Chondrocyte (in vitro differentiated cells): ENCODE measurements around the gene FLNB. TPM values are rescaled to one million over a fixed set of nuclear protein-coding genes. Genes with fewer than 3 reads are reported as not detected.

Source experiments
- DNase-seq: peaks from one replicate; pipeline ENCODE4 v3.0.0; 2021; ENCODE audit warnings: mixed read lengths, low spot score
- H3K27ac Mint-ChIP-seq: one replicate; pipeline ENCODE4 v1.8.0; 2021; ENCODE audit warnings: mild to moderate bottlenecking, moderate library complexity, mixed read lengths; ENCODE audit not compliant: unreplicated experiment
- H3K27me3 Mint-ChIP-seq: 2 replicates; pipeline ENCODE4 v1.8.0; 2021; ENCODE audit warnings: low read depth, mixed read lengths
- H3K36me3 Mint-ChIP-seq: 2 replicates; pipeline ENCODE4 v1.8.0; 2021; ENCODE audit warnings: low read depth, mixed read lengths
- H3K4me1 Mint-ChIP-seq: 2 replicates; pipeline ENCODE4 v1.8.0; 2021; ENCODE audit warnings: low read depth, mild to moderate bottlenecking, mixed read lengths
- H3K4me3 Mint-ChIP-seq: one replicate; pipeline ENCODE4 v1.8.0; 2021; ENCODE audit warnings: mild to moderate bottlenecking, moderate library complexity, mixed read lengths; ENCODE audit not compliant: unreplicated experiment
- H3K9me3 Mint-ChIP-seq: 2 replicates; pipeline ENCODE4 v1.8.0; 2021; ENCODE audit warnings: low read depth, mixed read lengths
- total RNA-seq: library from RNA; stranded (reverse); gene quantifications from 3 replicates; pipeline ENCODE4 v1.2.1, GENCODE V29; 2021
- TF ChIP-seq, protein P1 (sequence below): fragments of 200-600 bp; sonication (generic); IDR thresholded peaks from 2 replicates; pipeline ENCODE4 v1.5.0; 2021; ENCODE audit warnings: antibody characterized with exemption, mild to moderate bottlenecking, moderate library complexity

The FLNB gene
- total RNA-seq, 1 donor from 2014 or later = 70.2 TPM

DNA sequence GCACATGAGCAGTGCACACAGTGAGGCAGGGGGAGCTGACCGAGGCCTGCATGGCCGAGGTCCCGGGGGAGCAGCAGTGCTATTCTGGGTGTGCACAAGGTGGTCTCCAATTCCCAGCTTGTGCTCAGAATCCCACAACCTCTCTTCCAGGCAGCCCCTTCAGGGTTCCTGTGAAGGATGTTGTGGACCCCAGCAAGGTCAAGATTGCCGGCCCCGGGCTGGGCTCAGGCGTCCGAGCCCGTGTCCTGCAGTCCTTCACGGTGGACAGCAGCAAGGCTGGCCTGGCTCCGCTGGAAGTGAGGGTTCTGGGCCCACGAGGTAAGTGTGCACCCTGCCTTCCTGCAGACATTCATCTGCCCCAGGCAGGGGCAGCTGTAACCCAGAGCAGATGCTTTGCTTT lies 122.4 kb downstream of the FLNB start:
- no peak overlapping the region for H3K4me3 Mint-ChIP-seq
- no peak for DNase-seq
- H3K36me3 Mint-ChIP-seq = peaks cover 38% of the 10 kb centered on the region
- no peak overlapping the region for H3K27ac Mint-ChIP-seq
- no peaks in the 10 kb centered on the region for H3K27me3 Mint-ChIP-seq
- H3K4me1 Mint-ChIP-seq = no peaks in the 10 kb centered on the region
- no peaks in the 10 kb centered on the region for H3K9me3 Mint-ChIP-seq
- TF ChIP-seq, protein P1, sequence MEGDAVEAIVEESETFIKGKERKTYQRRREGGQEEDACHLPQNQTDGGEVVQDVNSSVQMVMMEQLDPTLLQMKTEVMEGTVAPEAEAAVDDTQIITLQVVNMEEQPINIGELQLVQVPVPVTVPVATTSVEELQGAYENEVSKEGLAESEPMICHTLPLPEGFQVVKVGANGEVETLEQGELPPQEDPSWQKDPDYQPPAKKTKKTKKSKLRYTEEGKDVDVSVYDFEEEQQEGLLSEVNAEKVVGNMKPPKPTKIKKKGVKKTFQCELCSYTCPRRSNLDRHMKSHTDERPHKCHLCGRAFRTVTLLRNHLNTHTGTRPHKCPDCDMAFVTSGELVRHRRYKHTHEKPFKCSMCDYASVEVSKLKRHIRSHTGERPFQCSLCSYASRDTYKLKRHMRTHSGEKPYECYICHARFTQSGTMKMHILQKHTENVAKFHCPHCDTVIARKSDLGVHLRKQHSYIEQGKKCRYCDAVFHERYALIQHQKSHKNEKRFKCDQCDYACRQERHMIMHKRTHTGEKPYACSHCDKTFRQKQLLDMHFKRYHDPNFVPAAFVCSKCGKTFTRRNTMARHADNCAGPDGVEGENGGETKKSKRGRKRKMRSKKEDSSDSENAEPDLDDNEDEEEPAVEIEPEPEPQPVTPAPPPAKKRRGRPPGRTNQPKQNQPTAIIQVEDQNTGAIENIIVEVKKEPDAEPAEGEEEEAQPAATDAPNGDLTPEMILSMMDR = no peak

DNA sequence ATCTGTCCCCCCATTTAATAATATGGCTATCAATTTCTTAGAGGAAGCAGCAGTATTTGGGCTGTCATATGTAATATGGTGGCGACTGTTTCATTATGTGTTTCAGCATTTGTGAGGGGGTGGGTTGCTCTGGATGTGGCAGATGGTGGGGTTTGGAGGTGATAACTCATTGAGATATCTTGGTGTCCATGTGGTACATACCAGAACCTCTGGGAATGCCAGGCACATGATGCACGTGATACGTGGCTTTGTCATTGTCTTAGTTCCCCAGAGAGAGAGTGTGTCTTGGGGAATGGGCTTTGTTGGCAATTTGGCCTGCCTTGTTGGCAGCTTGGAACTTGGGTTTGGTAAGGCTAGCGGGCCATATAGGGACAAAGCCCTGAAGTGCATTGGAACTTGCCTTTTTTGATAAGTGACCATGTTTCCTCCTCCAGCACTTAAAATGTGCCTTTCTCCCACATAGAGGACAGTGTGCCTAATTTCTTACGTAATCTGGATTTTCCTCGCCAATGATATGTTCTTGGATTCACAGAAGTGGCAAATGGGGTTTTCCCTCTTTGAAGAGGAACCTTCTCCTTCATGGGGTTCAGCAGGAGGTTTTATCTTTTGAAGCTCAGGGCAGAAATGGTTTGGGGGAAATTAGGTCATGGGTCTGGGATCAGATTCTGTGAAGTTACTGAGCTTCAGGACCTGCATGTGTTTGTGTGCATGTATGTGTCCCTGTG lies 123.0 kb downstream of the FLNB start:
- H3K9me3 Mint-ChIP-seq = no peaks in the 10 kb centered on the region
- no peaks in the 10 kb centered on the region for H3K4me1 Mint-ChIP-seq
- H3K4me3 Mint-ChIP-seq = no peak overlapping the region
- H3K27me3 Mint-ChIP-seq = no peaks in the 10 kb centered on the region
- TF ChIP-seq, protein P1 = no peak
- H3K27ac Mint-ChIP-seq = no peak overlapping the region
- DNase-seq = no peak
- H3K36me3 Mint-ChIP-seq = peaks cover 41% of the 10 kb centered on the region

DNA sequence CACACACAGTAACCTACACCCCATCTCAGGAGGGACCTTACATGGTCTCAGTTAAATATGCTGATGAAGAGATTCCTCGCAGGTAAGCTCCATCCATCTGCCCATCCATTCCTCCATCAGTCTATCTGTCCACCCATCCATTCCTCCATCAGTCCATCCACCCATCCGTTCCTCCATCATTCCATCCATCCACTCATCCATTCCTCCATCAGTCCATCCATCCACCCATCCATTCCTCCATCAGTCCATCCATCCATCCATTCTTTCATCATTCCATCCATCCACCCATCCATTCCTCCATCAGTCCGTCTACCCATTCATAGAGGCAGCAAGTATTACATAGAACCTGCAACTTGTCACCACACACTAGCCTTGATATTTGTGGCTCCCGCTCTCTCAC lies 124.6 kb downstream of the FLNB start:
- Mint-ChIP-seq H3K9me3 (peaks cover 3% of the 10 kb centered on the region), H3K4me3 (no peak overlapping the region), H3K27me3 (no peaks in the 10 kb centered on the region), H3K4me1 (no peaks in the 10 kb centered on the region), H3K27ac (no peak overlapping the region), H3K36me3 (peaks cover 41% of the 10 kb centered on the region)
- no peak for DNase-seq
- TF ChIP-seq, protein P1 = no peak

DNA sequence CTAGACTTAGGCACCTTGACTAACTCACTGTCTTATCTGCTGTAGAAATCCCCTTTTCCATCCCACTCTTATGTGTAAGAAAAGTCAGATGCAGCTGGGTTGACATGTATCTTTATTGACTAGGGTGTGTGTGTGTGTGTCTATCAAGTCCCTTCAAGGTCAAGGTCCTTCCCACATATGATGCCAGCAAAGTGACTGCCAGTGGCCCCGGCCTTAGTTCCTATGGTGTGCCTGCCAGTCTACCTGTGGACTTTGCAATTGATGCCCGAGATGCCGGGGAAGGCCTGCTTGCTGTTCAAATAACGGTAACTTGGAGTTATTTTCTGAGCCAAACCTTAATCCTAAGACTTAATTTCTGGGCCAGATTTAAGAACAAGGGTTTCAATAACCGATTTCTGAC lies 126.2 kb downstream of the FLNB start:
- no peak overlapping the region for H3K4me3 Mint-ChIP-seq
- TF ChIP-seq, protein P1 = no peak
- H3K36me3 Mint-ChIP-seq = peaks cover 44% of the 10 kb centered on the region
- no peak overlapping the region for H3K27ac Mint-ChIP-seq
- peaks cover 3% of the 10 kb centered on the region for H3K9me3 Mint-ChIP-seq
- H3K4me1 Mint-ChIP-seq = no peaks in the 10 kb centered on the region
- no peaks in the 10 kb centered on the region for H3K27me3 Mint-ChIP-seq
- no peak for DNase-seq

DNA sequence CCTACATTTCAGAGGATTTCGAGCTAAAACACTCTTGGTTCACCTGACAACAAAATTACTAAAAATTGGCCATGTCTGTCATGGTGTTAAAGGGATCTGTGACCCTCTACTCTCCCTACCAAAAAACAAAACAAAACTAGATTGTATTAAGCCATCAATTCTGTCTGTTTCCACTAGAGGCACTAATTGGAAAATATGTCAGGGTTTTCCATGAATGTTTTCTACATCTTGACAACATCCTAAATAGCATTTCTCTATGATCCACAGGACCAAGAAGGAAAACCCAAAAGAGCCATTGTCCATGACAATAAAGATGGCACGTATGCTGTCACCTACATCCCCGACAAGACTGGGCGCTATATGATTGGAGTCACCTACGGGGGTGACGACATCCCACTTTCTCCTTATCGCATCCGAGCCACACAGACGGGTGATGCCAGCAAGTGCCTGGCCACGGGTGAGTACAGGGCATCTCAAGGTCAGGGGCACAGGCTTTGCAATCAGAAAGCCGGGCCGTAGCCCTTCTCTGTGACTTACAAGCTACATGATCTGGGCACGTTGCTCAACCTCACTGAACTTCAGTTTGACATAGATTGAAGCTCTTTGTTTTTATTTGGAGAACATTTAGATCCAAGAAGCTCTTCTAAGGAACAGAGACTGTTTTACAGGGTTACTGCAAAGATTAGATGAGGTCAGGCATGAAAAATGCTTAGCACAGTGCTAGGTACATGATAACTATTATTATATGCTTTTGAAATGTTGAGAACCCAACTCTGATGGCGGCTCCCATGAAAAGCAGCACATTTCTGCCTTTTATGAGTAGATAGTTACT lies 127.7 kb downstream of the FLNB start:
- H3K4me3 Mint-ChIP-seq = no peak overlapping the region
- TF ChIP-seq, protein P1 = peak; percentile 73
- H3K27ac Mint-ChIP-seq = no peak overlapping the region
- peaks cover 47% of the 10 kb centered on the region for H3K36me3 Mint-ChIP-seq
- H3K4me1 Mint-ChIP-seq = no peaks in the 10 kb centered on the region
- no peaks in the 10 kb centered on the region for H3K27me3 Mint-ChIP-seq
- H3K9me3 Mint-ChIP-seq = peaks cover 3% of the 10 kb centered on the region
- DNase-seq = no peak
